PC-9 (cell line): Measurements from ENCODE around the gene GTF3C2. TPM values are rescaled to one million over a fixed set of nuclear protein-coding genes. Genes with fewer than 3 reads are reported as not detected.

ENCODE experiments used
- BruUV-seq: library from RNA; stranded (reverse); fragments of 400-500 nt; replicated peaks from 2 replicates; lab custom pipeline; 2021; lab: Mats Ljungman, UMichigan
- CTCF ChIA-PET: fragments of 300-600 bp; sonication (Branson Sonifier 250); formaldehyde crosslinking; loops from one replicate; lab custom pipeline; 2022; ENCODE audit warnings: antibody characterized with exemption; lab: Charles Lee
- POLR2A ChIA-PET: fragments of 300-600 bp; sonication (Branson Sonifier 250); formaldehyde crosslinking; loops from one replicate; lab custom pipeline; 2022; ENCODE audit warnings: antibody characterized with exemption; ENCODE audit not compliant: unreplicated experiment; lab: Charles Lee
- DNase-seq, 2 experiments: peaks; one replicate each; pipeline versions ENCODE4 v3.0.0 to v3.0.0-alpha.2; 2015 to 2022; ENCODE audit warnings: mixed read lengths in 1 of 2
- H2AFZ ChIP-seq: fragments of 200-600 bp; sonication (generic); 2 replicates; pipeline ENCODE4 v1.8.1; 2017; ENCODE audit warnings: antibody characterized with exemption
- H3F3A ChIP-seq: fragments of 200-600 bp; sonication (generic); 2 replicates; pipeline ENCODE4 v1.8.1; 2017; ENCODE audit warnings: antibody characterized with exemption, mild to moderate bottlenecking, low read depth; ENCODE audit not compliant: insufficient read depth
- H3K27ac ChIP-seq: fragments of 200-600 bp; sonication (generic); 2 replicates; pipeline ENCODE4 v1.6.1; 2016; ENCODE audit warnings: mixed run types
- H3K27me3 ChIP-seq: fragments of 200-600 bp; sonication (generic); 2 replicates; pipeline ENCODE4 v1.6.1; 2016; ENCODE audit warnings: low read depth, mixed run types; ENCODE audit not compliant: insufficient read depth
- H3K36me3 ChIP-seq: fragments of 200-600 bp; sonication (generic); 2 replicates; pipeline ENCODE4 v1.6.1; 2016; ENCODE audit warnings: low read depth, mixed run types
- H3K4me1 ChIP-seq: fragments of 200-600 bp; sonication (generic); replicated peaks from 2 replicates; pipeline ENCODE4 v1.6.1; 2016; ENCODE audit warnings: mixed run types; ENCODE audit not compliant: insufficient read depth
- H3K4me2 ChIP-seq: fragments of 200-600 bp; sonication (generic); 2 replicates; pipeline ENCODE4 v1.6.1; 2017; ENCODE audit warnings: mixed run types
- H3K4me3 ChIP-seq: fragments of 200-600 bp; sonication (generic); 2 replicates; pipeline ENCODE4 v1.6.1; 2016; ENCODE audit warnings: mixed run types
- H3K79me2 ChIP-seq: fragments of 200-600 bp; sonication (generic); 2 replicates; pipeline ENCODE4 v1.6.1; 2017; ENCODE audit warnings: low read depth, mixed run types
- H3K9me2 ChIP-seq: fragments of 200-600 bp; sonication (generic); 2 replicates; pipeline ENCODE4 v1.8.1; 2017; ENCODE audit warnings: mild to moderate bottlenecking; ENCODE audit not compliant: insufficient read depth
- H3K9me3 ChIP-seq: fragments of 200-600 bp; sonication (generic); 2 replicates; pipeline ENCODE4 v1.8.1; 2016; ENCODE audit warnings: low read depth; ENCODE audit not compliant: insufficient read depth
- H4K20me1 ChIP-seq: fragments of 200-600 bp; sonication (generic); 2 replicates; pipeline ENCODE4 v1.8.1; 2017; ENCODE audit not compliant: insufficient read depth
- EZH2 ChIP-seq: fragments of 200-600 bp; sonication (generic); IDR thresholded peaks from 2 replicates; pipeline ENCODE4 v1.8.0; 2017; ENCODE audit warnings: antibody characterized with exemption, low read depth
- intact Hi-C: fragments of 100-400 bp; cut with micrococcal nuclease; formaldehyde crosslinking; loops from one replicate; pipeline ENCODE4 v1.10.0; 2022; ENCODE audit not compliant: unreplicated experiment
- total RNA-seq: library from RNA; stranded (reverse); gene quantifications from 2 replicates; pipeline ENCODE4 v1.2.3, GENCODE V29; 2021
- TF ChIP-seq, protein P1 (sequence below): fragments of 200-600 bp; sonication (generic); conservative IDR thresholded peaks from 2 replicates; pipeline ENCODE4 v1.6.1; 2017; ENCODE audit warnings: mixed run types, antibody characterized with exemption, mild to moderate bottlenecking, moderate library complexity

The GTF3C2 gene
- total RNA-seq, 1 experiment from 2014 or later, result 69.8 TPM

DNA sequence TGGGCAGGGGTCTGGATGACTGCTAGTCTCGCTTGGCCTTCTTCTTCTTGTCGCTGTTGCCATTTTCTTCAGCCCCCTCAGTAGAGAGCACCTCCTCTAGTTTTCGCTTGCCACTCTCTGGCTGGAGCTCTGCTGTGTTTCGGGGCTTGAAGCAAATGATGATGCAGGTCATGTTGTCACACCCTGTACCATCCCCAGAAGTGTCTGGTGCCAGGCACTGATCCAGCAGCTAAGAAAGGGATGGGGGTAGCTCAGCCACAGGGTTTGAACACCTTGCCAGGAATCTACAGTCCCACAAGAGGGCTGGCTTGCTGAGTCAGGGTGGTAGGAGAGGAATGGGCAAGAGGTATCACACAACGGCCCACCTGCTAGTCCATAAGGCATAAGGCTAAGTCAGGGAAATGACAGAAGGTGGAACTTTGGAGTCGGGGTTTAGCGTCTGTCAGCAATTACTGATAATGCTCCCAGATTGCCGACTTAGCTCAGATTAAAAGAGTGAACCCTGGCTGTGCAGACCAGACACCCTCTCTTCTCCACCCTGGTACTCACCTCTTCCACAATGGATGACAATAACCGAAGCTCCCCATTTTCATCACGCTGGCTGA is 25.1 kb upstream of the GTF3C2 start:
- CTCF ChIA-PET, result no interaction called here
- H3F3A ChIP-seq, result peaks cover 63% of the 10 kb centered on the region
- peaks cover 23% of the 10 kb centered on the region for H3K36me3 ChIP-seq
- no peaks in the 10 kb centered on the region for H3K27me3 ChIP-seq
- no peaks in the 10 kb centered on the region for H3K9me2 ChIP-seq
- TF ChIP-seq EZH2, result no peak
- TF ChIP-seq, protein P1, sequence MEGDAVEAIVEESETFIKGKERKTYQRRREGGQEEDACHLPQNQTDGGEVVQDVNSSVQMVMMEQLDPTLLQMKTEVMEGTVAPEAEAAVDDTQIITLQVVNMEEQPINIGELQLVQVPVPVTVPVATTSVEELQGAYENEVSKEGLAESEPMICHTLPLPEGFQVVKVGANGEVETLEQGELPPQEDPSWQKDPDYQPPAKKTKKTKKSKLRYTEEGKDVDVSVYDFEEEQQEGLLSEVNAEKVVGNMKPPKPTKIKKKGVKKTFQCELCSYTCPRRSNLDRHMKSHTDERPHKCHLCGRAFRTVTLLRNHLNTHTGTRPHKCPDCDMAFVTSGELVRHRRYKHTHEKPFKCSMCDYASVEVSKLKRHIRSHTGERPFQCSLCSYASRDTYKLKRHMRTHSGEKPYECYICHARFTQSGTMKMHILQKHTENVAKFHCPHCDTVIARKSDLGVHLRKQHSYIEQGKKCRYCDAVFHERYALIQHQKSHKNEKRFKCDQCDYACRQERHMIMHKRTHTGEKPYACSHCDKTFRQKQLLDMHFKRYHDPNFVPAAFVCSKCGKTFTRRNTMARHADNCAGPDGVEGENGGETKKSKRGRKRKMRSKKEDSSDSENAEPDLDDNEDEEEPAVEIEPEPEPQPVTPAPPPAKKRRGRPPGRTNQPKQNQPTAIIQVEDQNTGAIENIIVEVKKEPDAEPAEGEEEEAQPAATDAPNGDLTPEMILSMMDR, result no peak
- POLR2A ChIA-PET, result interaction anchor here (0.6 kb wide), 1 partner anchor 59 kb away, joined by 3 read pairs; no protein-coding TSS in a partner anchor
- no peak for DNase-seq
- intact Hi-C loops, result no loop called here
- H2AFZ ChIP-seq, result no peak overlapping the region
- 0 out of 2 replicates have a peak, but pooled peaks cover 7% of the 10 kb centered on the region for H4K20me1 ChIP-seq
- H3K79me2 ChIP-seq, result no peaks in the 10 kb centered on the region
- no peaks in the 10 kb centered on the region for H3K4me1 ChIP-seq
- H3K4me2 ChIP-seq, result no peak overlapping the region
- H3K9me3 ChIP-seq, result no peaks in the 10 kb centered on the region
- H3K4me3 ChIP-seq, result no peak overlapping the region
- no peak overlapping the region for H3K27ac ChIP-seq
- BruUV-seq, result TSS peak; percentile 35

DNA sequence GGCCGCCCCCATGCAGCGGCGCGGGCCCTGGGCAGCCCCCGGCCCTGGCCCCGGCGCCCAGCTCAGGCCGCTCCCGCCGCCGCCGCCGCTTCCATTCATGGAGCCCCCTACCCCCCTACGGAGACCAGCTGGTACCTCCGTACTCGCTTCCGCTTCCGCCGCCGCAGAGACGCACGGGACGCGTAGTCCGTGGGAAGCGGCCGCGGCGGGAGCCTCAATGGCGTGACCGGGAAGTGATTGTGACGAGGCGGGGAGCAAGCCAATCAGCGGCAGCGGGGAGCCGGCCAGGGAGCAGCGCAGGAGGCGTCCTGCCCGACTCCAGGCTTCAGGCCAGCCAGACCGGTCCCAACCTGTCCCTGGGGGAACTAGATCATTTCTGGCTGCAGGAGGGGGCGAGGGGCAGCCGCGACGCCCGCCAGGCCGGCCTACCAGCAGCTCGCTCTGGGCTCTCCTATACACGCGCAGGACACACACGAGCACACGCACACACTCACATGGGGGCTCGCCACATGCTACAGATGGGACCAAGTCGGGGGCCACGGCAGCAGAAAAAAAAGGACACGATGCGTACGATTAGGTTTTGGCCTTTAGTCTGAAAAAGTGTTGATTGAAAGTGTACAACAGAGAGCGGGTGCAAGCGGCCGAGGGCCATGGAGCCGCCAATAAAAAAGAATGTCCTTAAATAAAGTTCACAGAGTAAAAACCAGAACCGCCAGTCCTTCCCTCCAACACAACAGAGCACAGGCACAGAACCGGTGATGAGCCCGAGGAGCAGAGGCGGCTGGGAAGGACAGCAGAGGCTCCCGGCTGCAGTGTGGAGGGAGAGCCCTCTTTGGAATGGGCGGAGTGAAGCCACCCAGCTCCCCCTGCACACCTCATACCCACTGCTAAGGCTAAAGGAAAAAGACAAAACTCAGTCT is 24.3 kb upstream of the GTF3C2 start, which contains the start of gene ZNF513:
Gene ZNF513, minus strand, starts transcription at position 109 of the 920 bp plus-strand sequence. CDS start 208 bp downstream, outside the sequence.
- TSS peak; percentile 2 for BruUV-seq
- peak; percentile 67 for DNase-seq
- Histone ChIP-seq H3K27ac (peak within 1 kb of the TSS; percentile 50), H3K27me3 (no peaks in the 10 kb centered on the region), H4K20me1 (0 out of 2 replicates have a peak, but pooled peaks cover 7% of the 10 kb centered on the region), H3K4me3 (peak within 1 kb of the TSS; percentile 57), H2AFZ (peak within 1 kb of the TSS; percentile 50; the same call in 1 of the 2 replicates), H3K9me3 (no peaks in the 10 kb centered on the region), H3F3A (peaks cover 67% of the 10 kb centered on the region), H3K79me2 (no peaks in the 10 kb centered on the region), H3K36me3 (peaks cover 16% of the 10 kb centered on the region), H3K4me2 (peak within 1 kb of the TSS; percentile 84), H3K4me1 (no peaks in the 10 kb centered on the region), H3K9me2 (no peaks in the 10 kb centered on the region)
- ChIA-PET CTCF (interaction anchor here (0.6 kb wide), 1 partner anchor 10 kb away, joined by 5 read pairs; the partner anchor contains the start of gene SNX17), POLR2A (interaction anchor here (0.6 kb wide), 1 partner anchor 58 kb away, joined by 3 read pairs; no protein-coding TSS in a partner anchor)
- TF ChIP-seq, protein P1, result no peak
- TF ChIP-seq EZH2, result no peak
- intact Hi-C loops, result no loop called here
